ENCODE results near the gene WIPF3.

Gene WIPF3

GRCh38 chr7:29893351-29893965, 87.2 kb downstream of the WIPF3 start:
- no peak for DNase-seq
- in situ Hi-C loops (cut with MboI; ENCODE audit: low pct_unique_long_range_greater_than_20kb, low sequenced_read_pairs): no loop called here

- in situ Hi-C loops (cut with MboI; ENCODE audit: low pct_unique_long_range_greater_than_20kb, low sequenced_read_pairs): no loop called here
- DNase-seq: no peak
These were observed 87.9 kb downstream of the WIPF3 start for GRCh38 chr7:29894256-29894655.

GRCh38 chr7:29895559-29895958, 89.3 kb downstream of the WIPF3 start:
- DNase-seq: no peak
- in situ Hi-C loops (cut with MboI; ENCODE audit: low pct_unique_long_range_greater_than_20kb, low sequenced_read_pairs): no loop called here

- in situ Hi-C loops (cut with MboI; ENCODE audit: low pct_unique_long_range_greater_than_20kb, low sequenced_read_pairs): no loop called here
These were observed 90.5 kb downstream of the WIPF3 start for GRCh38 chr7:29896685-29897411.

GRCh38 chr7:29898301-29898700, 92.0 kb downstream of the WIPF3 start:
- in situ Hi-C loops (cut with MboI; ENCODE audit: low pct_unique_long_range_greater_than_20kb, low sequenced_read_pairs): no loop called here
- no peak for DNase-seq

More at GRCh38 chr7:29896685-29897411, 90.5 kb downstream of the WIPF3 start:
- DNase-seq: no peak

- in situ Hi-C loops (cut with MboI; ENCODE audit: low pct_unique_long_range_greater_than_20kb, low sequenced_read_pairs): no loop called here
- no peak for DNase-seq
These were observed 94.4 kb downstream of the WIPF3 start for GRCh38 chr7:29900745-29901144.

- in situ Hi-C loops (cut with MboI; ENCODE audit: low pct_unique_long_range_greater_than_20kb, low sequenced_read_pairs): no loop called here
- DNase-seq: no peak
These were observed 100.1 kb downstream of the WIPF3 start for GRCh38 chr7:29906200-29907022.

GRCh38 chr7:29914180-29914579, 107.9 kb downstream of the WIPF3 start:
- no peak for DNase-seq
- in situ Hi-C loops (cut with MboI; ENCODE audit: low pct_unique_long_range_greater_than_20kb, low sequenced_read_pairs): no loop called here

GRCh38 chr7:29915481-29916215, 109.3 kb downstream of the WIPF3 start:
- in situ Hi-C loops (cut with MboI; ENCODE audit: low pct_unique_long_range_greater_than_20kb, low sequenced_read_pairs): no loop called here
- no peak for DNase-seq

- in situ Hi-C loops (cut with MboI; ENCODE audit: low pct_unique_long_range_greater_than_20kb, low sequenced_read_pairs): no loop called here
These were observed 111.3 kb downstream of the WIPF3 start for GRCh38 chr7:29917641-29918040.

GRCh38 chr7:29918850-29919249, 112.5 kb downstream of the WIPF3 start:
- in situ Hi-C loops (cut with MboI; ENCODE audit: low pct_unique_long_range_greater_than_20kb, low sequenced_read_pairs): no loop called here
- DNase-seq: no peak

More at GRCh38 chr7:29917641-29918040, 111.3 kb downstream of the WIPF3 start:
- DNase-seq: no peak

GRCh38 chr7:29919790-29920189, 113.5 kb downstream of the WIPF3 start:
- in situ Hi-C loops (cut with MboI; ENCODE audit: low pct_unique_long_range_greater_than_20kb, low sequenced_read_pairs): no loop called here
- no peak for DNase-seq

GRCh38 chr7:29920491-29920890, 114.2 kb downstream of the WIPF3 start:
- in situ Hi-C loops (cut with MboI; ENCODE audit: low pct_unique_long_range_greater_than_20kb, low sequenced_read_pairs): no loop called here
- no peak for DNase-seq

GRCh38 chr7:29921404-29922010, 115.2 kb downstream of the WIPF3 start:
- DNase-seq: peak; percentile 80
- in situ Hi-C loops (cut with MboI; ENCODE audit: low pct_unique_long_range_greater_than_20kb, low sequenced_read_pairs): no loop called here

- in situ Hi-C loops (cut with MboI; ENCODE audit: low pct_unique_long_range_greater_than_20kb, low sequenced_read_pairs): no loop called here
- no peak for DNase-seq
These were observed 116.8 kb downstream of the WIPF3 start for GRCh38 chr7:29922921-29923700.

- no peak for DNase-seq
- in situ Hi-C loops (cut with MboI; ENCODE audit: low pct_unique_long_range_greater_than_20kb, low sequenced_read_pairs): no loop called here
These were observed 117.7 kb downstream of the WIPF3 start for GRCh38 chr7:29924006-29924405.

- in situ Hi-C loops (cut with MboI; ENCODE audit: low pct_unique_long_range_greater_than_20kb, low sequenced_read_pairs): no loop called here
- DNase-seq: no peak
These were observed 118.4 kb downstream of the WIPF3 start for GRCh38 chr7:29924684-29925083.

- DNase-seq: no peak
- in situ Hi-C loops (cut with MboI; ENCODE audit: low pct_unique_long_range_greater_than_20kb, low sequenced_read_pairs): no loop called here
These were observed 119.9 kb downstream of the WIPF3 start for GRCh38 chr7:29926216-29926615.
